ENCODE results near the gene TEX12. TPM values are rescaled to one million over a fixed set of nuclear protein-coding genes. Genes with fewer than 3 reads are reported as not detected.

TEX12 gene
- total RNA-seq, 1 donor from 2014 or later: not detected

- TF ChIP-seq CTCF (conservative IDR thresholded peaks at IDR 0.05; ENCODE audit: low read depth, low read length): no peak
These were observed 8.4 kb downstream of the TEX12 start for GRCh38 chr11:112175599-112175952.

GRCh38 chr11:112176077-112176476 is 8.9 kb downstream of the TEX12 start:
- no peak overlapping the region for H3K4me3 ChIP-seq (ENCODE audit: low read depth, low read length)
- TF ChIP-seq CTCF (conservative IDR thresholded peaks at IDR 0.05; ENCODE audit: low read depth, low read length): no peak
- DNase-seq (ENCODE audit: low read depth): no peak

More at GRCh38 chr11:112175599-112175952, 8.4 kb downstream of the TEX12 start:
- peak overlapping the region; percentile 42 for H3K4me3 ChIP-seq (ENCODE audit: low read depth, low read length)
- no peak for DNase-seq (ENCODE audit: low read depth)

GRCh38 chr11:112177589-112177988 is 10.4 kb downstream of the TEX12 start:
- no peak for TF ChIP-seq CTCF (conservative IDR thresholded peaks at IDR 0.05; ENCODE audit: low read depth, low read length)
- DNase-seq (ENCODE audit: low read depth): no peak
- no peak overlapping the region for H3K4me3 ChIP-seq (ENCODE audit: low read depth, low read length)

GRCh38 chr11:112178428-112178827 is 11.3 kb downstream of the TEX12 start:
- DNase-seq (ENCODE audit: low read depth): no peak

GRCh38 chr11:112178936-112179335 is 11.8 kb downstream of the TEX12 start:
- no peak for TF ChIP-seq CTCF (conservative IDR thresholded peaks at IDR 0.05; ENCODE audit: low read depth, low read length)
- no peak for DNase-seq (ENCODE audit: low read depth)
- no peak overlapping the region for H3K4me3 ChIP-seq (ENCODE audit: low read depth, low read length)

More at GRCh38 chr11:112178428-112178827, 11.3 kb downstream of the TEX12 start:
- H3K4me3 ChIP-seq (ENCODE audit: low read depth, low read length): no peak overlapping the region
- TF ChIP-seq CTCF (conservative IDR thresholded peaks at IDR 0.05; ENCODE audit: low read depth, low read length): no peak

GRCh38 chr11:112179601-112180000 is 12.4 kb downstream of the TEX12 start:
- TF ChIP-seq CTCF (conservative IDR thresholded peaks at IDR 0.05; ENCODE audit: low read depth, low read length): no peak

GRCh38 chr11:112182867-112183266 is 15.7 kb downstream of the TEX12 start:
- no peak for DNase-seq (ENCODE audit: low read depth)
- TF ChIP-seq CTCF (conservative IDR thresholded peaks at IDR 0.05; ENCODE audit: low read depth, low read length): no peak
- H3K4me3 ChIP-seq (ENCODE audit: low read depth, low read length): no peak overlapping the region

More at GRCh38 chr11:112179601-112180000, 12.4 kb downstream of the TEX12 start:
- DNase-seq (ENCODE audit: low read depth): no peak
- no peak overlapping the region for H3K4me3 ChIP-seq (ENCODE audit: low read depth, low read length)

Measured in epithelial cell of proximal tubule (primary cell).